Measurements from ENCODE around the gene ACOT7. TPM values are rescaled to one million over a fixed set of nuclear protein-coding genes. Genes with fewer than 3 reads are reported as not detected.

Gene ACOT7
- total RNA-seq, 4 donors from 2014 or later, result 18.6 to 29.4 (median 23.2) TPM

- Histone ChIP-seq H3K27me3 (no peaks in the 10 kb centered on the region), H3K9me3 (no peaks in the 10 kb centered on the region), H3K4me3 (no peak overlapping the region), H3K27ac (peak overlapping the region in 3 of 4 donors; percentile 66 to 87 (median 74)), H3K36me3 (no peaks in the 10 kb centered on the region), H3K4me1 (peaks cover 0 to 50% (median 30%) of the 10 kb centered on the region in 4 donors)
- no peak for TF ChIP-seq POLR2A (IDR thresholded peaks at IDR 0.05)
- TF ChIP-seq CTCF (IDR thresholded peaks at IDR 0.05), result no peak
- TF ChIP-seq EP300 (IDR thresholded peaks at IDR 0.05), result no peak
- WGBS, 2 donors, result 55 to 68% methylated on average over 4 to 8 of the region's 8 CpGs
- no peak for DNase-seq (ENCODE audit: low spot score in 2 of 2)
Observed at GRCh38 chr1:6270401-6270800, 123.2 kb downstream of the ACOT7 start.

GRCh38 chr1:6269720-6270400 is 123.7 kb downstream of the ACOT7 start:
- peak overlapping the region in 3 of 4 donors; percentile 53 to 87 (median 74) for H3K27ac ChIP-seq
- no peak overlapping the region for H3K4me3 ChIP-seq
- DNase-seq (ENCODE audit: low spot score in 2 of 2), result no peak
- WGBS, 2 donors, result 52 to 57% methylated on average over 9 to 17 of the region's 22 CpGs
- H3K4me1 ChIP-seq, result peaks cover 0 to 50% (median 30%) of the 10 kb centered on the region in 4 donors
- H3K36me3 ChIP-seq, result no peaks in the 10 kb centered on the region
- TF ChIP-seq EP300 (IDR thresholded peaks at IDR 0.05), result peak in 1 of 2 donors; percentile 25
- TF ChIP-seq POLR2A (IDR thresholded peaks at IDR 0.05), result no peak
- no peaks in the 10 kb centered on the region for H3K9me3 ChIP-seq
- no peaks in the 10 kb centered on the region for H3K27me3 ChIP-seq

- DNase-seq (ENCODE audit: low spot score in 2 of 2), result no peak
- H3K4me1 ChIP-seq, result peaks cover 0 to 50% (median 30%) of the 10 kb centered on the region in 4 donors
- H3K4me3 ChIP-seq, result no peak overlapping the region
- peak overlapping the region in 3 of 4 donors; percentile 40 to 87 (median 53) for H3K27ac ChIP-seq
- H3K9me3 ChIP-seq, result no peaks in the 10 kb centered on the region
- no peaks in the 10 kb centered on the region for H3K27me3 ChIP-seq
- no peak for TF ChIP-seq EP300 (IDR thresholded peaks at IDR 0.05)
- no peak for TF ChIP-seq POLR2A (IDR thresholded peaks at IDR 0.05)
- TF ChIP-seq CTCF (IDR thresholded peaks at IDR 0.05), result no peak
- H3K36me3 ChIP-seq, result no peaks in the 10 kb centered on the region
- 72 to 84% methylated on average over 11 to 14 of the region's 14 CpGs for WGBS, 2 donors
Observed at GRCh38 chr1:6269296-6269695, 124.3 kb downstream of the ACOT7 start.

- Histone ChIP-seq H3K4me3 (no peak overlapping the region), H3K36me3 (no peaks in the 10 kb centered on the region), H3K27ac (peak overlapping the region in 1 of 4 donors; percentile 10), H3K27me3 (no peaks in the 10 kb centered on the region), H3K9me3 (no peaks in the 10 kb centered on the region), H3K4me1 (peaks cover 0 to 52% (median 29%) of the 10 kb centered on the region in 4 donors)
- WGBS, 2 donors, result 79 to 83% methylated on average over 17 to 20 of the region's 21 CpGs
- DNase-seq (ENCODE audit: low spot score in 2 of 2), result no peak
- no peak for TF ChIP-seq EP300 (IDR thresholded peaks at IDR 0.05)
- TF ChIP-seq POLR2A (IDR thresholded peaks at IDR 0.05), result no peak
- TF ChIP-seq CTCF (IDR thresholded peaks at IDR 0.05), result no peak
Observed at GRCh38 chr1:6268415-6268814, 125.2 kb downstream of the ACOT7 start.

GRCh38 chr1:6267686-6268322 is 125.8 kb downstream of the ACOT7 start:
- Histone ChIP-seq H3K4me3 (no peak overlapping the region), H3K36me3 (no peaks in the 10 kb centered on the region), H3K27me3 (no peaks in the 10 kb centered on the region), H3K4me1 (peaks cover 0 to 54% (median 27%) of the 10 kb centered on the region in 4 donors), H3K27ac (no peak overlapping the region), H3K9me3 (no peaks in the 10 kb centered on the region)
- WGBS, 2 donors, result 84 to 90% methylated on average over 12 of the region's 12 CpGs
- no peak for DNase-seq (ENCODE audit: low spot score in 2 of 2)
- TF ChIP-seq CTCF (IDR thresholded peaks at IDR 0.05) (no peak), EP300 (IDR thresholded peaks at IDR 0.05) (no peak), POLR2A (IDR thresholded peaks at IDR 0.05) (no peak)
